Endodermal cell (in vitro differentiated cells): ENCODE data around the gene PPP2R1B. TPM values are rescaled to one million over a fixed set of nuclear protein-coding genes. Genes with fewer than 3 reads are reported as not detected.
A peak's percentile ranks its signal among the peaks of the same experiment; 100 is the strongest.

Experiments
- DNase-seq: peaks from one replicate; pipeline ENCODE4 v3.0.0-alpha.2; 2017
- H3K27ac ChIP-seq: 2 replicates; pipeline ENCODE4 v1.5.1; 2013; ENCODE audit warnings: mild to moderate bottlenecking, low read depth, low read length, moderate library complexity
- H3K27me3 ChIP-seq: 2 replicates; pipeline ENCODE4 v1.6.1; 2013; ENCODE audit warnings: mild to moderate bottlenecking, low read length, moderate library complexity; ENCODE audit not compliant: insufficient read depth, control insufficient read depth, poor library complexity, severe bottlenecking
- H3K36me3 ChIP-seq: 2 replicates; pipeline ENCODE4 v1.7.0; 2013; ENCODE audit warnings: mild to moderate bottlenecking, low read length, moderate library complexity; ENCODE audit not compliant: control insufficient read depth, insufficient read depth
- H3K4me1 ChIP-seq: one replicate; pipeline ENCODE4 v1.7.0; 2013; ENCODE audit warnings: low read length; ENCODE audit not compliant: control insufficient read depth, insufficient read depth
- H3K4me3 ChIP-seq: 2 replicates; pipeline ENCODE4 v1.5.1; 2013; ENCODE audit warnings: mild to moderate bottlenecking, low read length, moderate library complexity
- H3K9ac ChIP-seq: 2 replicates; pipeline ENCODE4 v1.6.1; 2013; ENCODE audit warnings: mild to moderate bottlenecking, low read length, moderate library complexity; ENCODE audit not compliant: poor library complexity, severe bottlenecking; ENCODE audit errors: extremely low read depth
- H3K9me3 ChIP-seq: 2 replicates; pipeline ENCODE4 v1.6.1; 2013; ENCODE audit warnings: mild to moderate bottlenecking, low read length, moderate library complexity; ENCODE audit not compliant: control insufficient read depth
- H3K27ac Mint-ChIP-seq: 2 replicates; pipeline ENCODE4 v1.8.0; 2020; ENCODE audit warnings: mixed read lengths
- H3K27me3 Mint-ChIP-seq: 2 replicates; pipeline ENCODE4 v1.8.0; 2021; ENCODE audit warnings: mild to moderate bottlenecking, mixed read lengths; ENCODE audit not compliant: insufficient read depth
- H3K36me3 Mint-ChIP-seq: 2 replicates; pipeline ENCODE4 v1.8.0; 2020; ENCODE audit warnings: low read depth, mixed read lengths
- H3K4me1 Mint-ChIP-seq: 2 replicates; pipeline ENCODE4 v1.8.0; 2020; ENCODE audit warnings: mixed read lengths
- H3K4me3 Mint-ChIP-seq: 2 replicates; pipeline ENCODE4 v1.8.0; 2020; ENCODE audit warnings: mild to moderate bottlenecking, moderate library complexity, mixed read lengths
- H3K9me3 Mint-ChIP-seq: 2 replicates; pipeline ENCODE4 v1.8.0; 2020; ENCODE audit warnings: mild to moderate bottlenecking, mixed read lengths
- CTCF ChIP-seq: fragments of 200-600 bp; sonication (generic); conservative IDR thresholded peaks from 2 replicates; pipeline ENCODE4 v1.5.0; 2021; ENCODE audit warnings: antibody characterized with exemption, mild to moderate bottlenecking
- WGBS, 2 experiments: methylation state at CpG; one replicate each; pipeline versions ENCODE4 v1.1.5 to v1.1.7; 2013; ENCODE audit warnings: missing lambda C conversion rate in 2 of 2, mixed read lengths in 1 of 2; ENCODE audit not compliant: insufficient coverage in 1 of 2, insufficient read length in 1 of 2; 5-methylcytosine and 5-hydroxymethylcytosine counted together
- total RNA-seq, 2 donors: library from RNA; stranded (reverse); fragmentation: NEBNext Ultra II Directional in 1 of 2; extraction: Animal tissue kit (Norgen Biotek cat#: 25700) in 1 of 2; gene quantifications; 2 replicates in 1 of 2; 3 replicates in 1 of 2; pipeline ENCODE4 v1.2.1, GENCODE V29; 2021

Gene PPP2R1B
- total RNA-seq, 2 donors from 2014 or later: 70.0 to 89.7 TPM

- TF ChIP-seq CTCF: no peak
- Histone ChIP-seq H3K4me3 (no peak overlapping the region), H3K36me3 (no peaks in the 10 kb centered on the region), H3K9me3 (no peaks in the 10 kb centered on the region), H3K9ac (no peak overlapping the region), H3K27me3 (no peaks in the 10 kb centered on the region), H3K4me1 (peaks cover 7% of the 10 kb centered on the region), H3K27ac (no peak overlapping the region)
- 94 to 100% methylated on average over 3 to 5 of the region's 5 CpGs for WGBS, 2 experiments
- no peak for DNase-seq
- no peak overlapping the region for H3K4me3 Mint-ChIP-seq
- H3K36me3 Mint-ChIP-seq: no peaks in the 10 kb centered on the region
- no peak overlapping the region for H3K27ac Mint-ChIP-seq
- no peaks in the 10 kb centered on the region for H3K27me3 Mint-ChIP-seq
- peaks cover 45% of the 10 kb centered on the region for H3K4me1 Mint-ChIP-seq
- H3K9me3 Mint-ChIP-seq: no peaks in the 10 kb centered on the region
Measured at GRCh38 chr11:111782109-111782741, 16.0 kb upstream of the PPP2R1B start.

GRCh38 chr11:111779118-111779517, 12.9 kb upstream of the PPP2R1B start:
- no peaks in the 10 kb centered on the region for H3K27me3 ChIP-seq
- no peaks in the 10 kb centered on the region for H3K9me3 ChIP-seq
- peaks cover 34% of the 10 kb centered on the region for H3K4me1 Mint-ChIP-seq
- no peak for DNase-seq
- no peaks in the 10 kb centered on the region for H3K36me3 ChIP-seq
- H3K4me1 ChIP-seq: peaks cover 7% of the 10 kb centered on the region
- TF ChIP-seq CTCF: no peak
- H3K27ac Mint-ChIP-seq: peak overlapping the region; percentile 9
- no peaks in the 10 kb centered on the region for H3K27me3 Mint-ChIP-seq
- no peaks in the 10 kb centered on the region for H3K9me3 Mint-ChIP-seq
- 90 to 98% methylated on average over 6 of the region's 6 CpGs for WGBS, 2 experiments
- H3K27ac ChIP-seq: no peak overlapping the region
- no peaks in the 10 kb centered on the region for H3K36me3 Mint-ChIP-seq
- H3K4me3 ChIP-seq: no peak overlapping the region
- no peak overlapping the region for H3K9ac ChIP-seq
- H3K4me3 Mint-ChIP-seq: no peak overlapping the region

GRCh38 chr11:111778047-111778558, 11.9 kb upstream of the PPP2R1B start:
- Mint-ChIP-seq H3K4me3 (no peak overlapping the region), H3K4me1 (peaks cover 31% of the 10 kb centered on the region), H3K36me3 (no peaks in the 10 kb centered on the region), H3K27me3 (no peaks in the 10 kb centered on the region), H3K27ac (peak overlapping the region; percentile 62), H3K9me3 (no peaks in the 10 kb centered on the region)
- no peak overlapping the region for H3K27ac ChIP-seq
- no peak overlapping the region for H3K9ac ChIP-seq
- no peak for TF ChIP-seq CTCF
- 68 to 70% methylated on average over 2 to 3 of the region's 3 CpGs for whole genome bisulfite sequencing, 2 experiments
- no peaks in the 10 kb centered on the region for H3K27me3 ChIP-seq
- peaks cover 7% of the 10 kb centered on the region for H3K4me1 ChIP-seq
- H3K9me3 ChIP-seq: no peaks in the 10 kb centered on the region
- H3K36me3 ChIP-seq: no peaks in the 10 kb centered on the region
- H3K4me3 ChIP-seq: no peak overlapping the region
- no peak for DNase-seq
